B cell (primary cell): ENCODE measurements around the gene LPCAT1. TPM values are rescaled to one million over a fixed set of nuclear protein-coding genes. Genes with fewer than 3 reads are reported as not detected.

Experiments
- ATAC-seq: fragments of 200-7000 bp; cut with Tn5 transposase; one replicate; pipeline ENCODE4 v1.10.0; 2021; ENCODE audit warnings: low read depth, mild to moderate bottlenecking, moderate number of reproducible peaks, moderate library complexity
- CTCF ChIA-PET: fragments of 350-600 bp; sonication (Branson Sonifier 250); formaldehyde crosslinking; loops from one replicate; lab custom pipeline; 2021; ENCODE audit warnings: antibody characterized with exemption, inconsistent platforms; lab: Charles Lee
- POLR2A ChIA-PET: fragments of 350-600 bp; sonication (Branson Sonifier 250); formaldehyde crosslinking; loops from one replicate; lab custom pipeline; 2021; ENCODE audit warnings: antibody characterized with exemption; lab: Charles Lee
- DNase-seq: peaks from one replicate; pipeline ENCODE4 v3.0.0; 2013
- H2AFZ ChIP-seq: 2 replicates; pipeline ENCODE4 v1.6.1; 2012; ENCODE audit warnings: mild to moderate bottlenecking, low read depth, low read length; ENCODE audit not compliant: insufficient read depth, poor library complexity, severe bottlenecking
- H3K27ac ChIP-seq, 2 donors: 1 replicate in 1 of 2; 2 replicates in 1 of 2; pipeline ENCODE4 v1.5.1; 2012 to 2013; ENCODE audit warnings: low read length in 2 of 2, mild to moderate bottlenecking in 2 of 2, moderate library complexity in 1 of 2
- H3K27me3 ChIP-seq, 4 experiments: fragments of 200-600 bp in 1 of 4; sonication (generic) in 1 of 4; replicated peaks in 1 of 4; 1 replicate in 2 of 4; 2 replicates in 2 of 4; pipeline versions ENCODE4 v1.6.1 to v1.7.0; 2013 to 2016; ENCODE audit warnings: low read length in 3 of 4, mild to moderate bottlenecking in 2 of 4, mixed read lengths in 1 of 4, moderate library complexity in 1 of 4; ENCODE audit not compliant: insufficient read depth in 4 of 4, control insufficient read depth in 3 of 4; ENCODE audit errors: control extremely low read depth in 1 of 4
- H3K36me3 ChIP-seq, 2 experiments: replicated peaks in 1 of 2; 1 replicate in 1 of 2; 2 replicates in 1 of 2; pipeline versions ENCODE4 v1.6.1 to v1.7.1; 2013; ENCODE audit warnings: low read length in 1 of 2; ENCODE audit not compliant: insufficient read depth in 2 of 2, control insufficient read depth in 1 of 2; ENCODE audit errors: control extremely low read depth in 1 of 2, extremely low read depth in 1 of 2
- H3K4me1 ChIP-seq, 2 donors: fragments of 200-600 bp in 1 of 2; sonication (generic) in 1 of 2; 1 replicate in 1 of 2; 2 replicates in 1 of 2; pipeline versions ENCODE4 v1.5.1 to v1.6.1; 2013 to 2017; ENCODE audit warnings: low read length in 2 of 2; ENCODE audit not compliant: control insufficient read depth in 2 of 2, insufficient read depth in 2 of 2
- H3K4me2 ChIP-seq: replicated peaks from 2 replicates; pipeline ENCODE3; 2012; ENCODE audit warnings: mild to moderate bottlenecking, low read depth, low read length; ENCODE audit not compliant: poor library complexity, severe bottlenecking
- H3K4me3 ChIP-seq, 5 experiments: fragments of 200-600 bp in 1 of 5; sonication (generic) in 1 of 5; 1 replicate in 3 of 5; 2 replicates in 2 of 5; pipeline versions ENCODE4 v1.5.1 to v1.7.0; 2011 to 2016; ENCODE audit warnings: low read length in 4 of 5, mild to moderate bottlenecking in 4 of 5, low read depth in 2 of 5, control low read depth in 1 of 5, moderate library complexity in 1 of 5; ENCODE audit not compliant: insufficient read depth in 1 of 5; ENCODE audit errors: control extremely low read depth in 1 of 5, extremely low read depth in 1 of 5
- H3K79me2 ChIP-seq: fragments of 200-600 bp; sonication (generic); one replicate; pipeline ENCODE4 v1.6.0; 2016; ENCODE audit warnings: low read length; ENCODE audit not compliant: control insufficient read depth, insufficient read depth
- H3K9ac ChIP-seq: fragments of 200-600 bp; sonication (generic); 2 replicates; pipeline ENCODE4 v1.6.1; 2017; ENCODE audit warnings: mild to moderate bottlenecking, low read length, moderate library complexity
- H3K9me3 ChIP-seq, 3 donors: one replicate each; pipeline versions ENCODE4 v1.6.1 to v1.7.1; 2013; ENCODE audit warnings: low read length in 2 of 3; ENCODE audit not compliant: control insufficient read depth in 2 of 3, insufficient read depth in 1 of 3; ENCODE audit errors: control extremely low read depth in 1 of 3
- H4K20me1 ChIP-seq: 2 replicates; pipeline ENCODE4 v1.6.0; 2012; ENCODE audit warnings: mild to moderate bottlenecking, low read length; ENCODE audit not compliant: insufficient read depth, control insufficient read depth, poor library complexity, severe bottlenecking
- H3K27ac Mint-ChIP-seq: one replicate; pipeline ENCODE4 v1.8.0; 2021; ENCODE audit warnings: mixed read lengths
- H3K27me3 Mint-ChIP-seq: one replicate; pipeline ENCODE4 v1.8.0; 2021; ENCODE audit warnings: mixed read lengths
- H3K4me1 Mint-ChIP-seq: one replicate; pipeline ENCODE4 v1.8.0; 2021; ENCODE audit warnings: mixed read lengths
- H3K4me3 Mint-ChIP-seq: one replicate; pipeline ENCODE4 v1.8.0; 2021; ENCODE audit warnings: mixed read lengths
- H3K9me3 Mint-ChIP-seq: one replicate; pipeline ENCODE4 v1.8.0; 2022; ENCODE audit warnings: mixed read lengths; ENCODE audit not compliant: insufficient read depth
- CTCF ChIP-seq: fragments of 200-600 bp; IDR thresholded peaks from one replicate; pipeline ENCODE4 v1.8.0; 2022; ENCODE audit warnings: antibody characterized with exemption, mild to moderate bottlenecking
- EZH2 ChIP-seq: IDR thresholded peaks from 2 replicates; pipeline ENCODE4 v1.6.1; 2012; ENCODE audit warnings: borderline replicate concordance, low read depth, mild to moderate bottlenecking, moderate library complexity, low read length; ENCODE audit not compliant: insufficient read depth, poor library complexity, severe bottlenecking
- WGBS: methylation state at CpG from one replicate; pipeline ENCODE4 v1.1.5; 2013; ENCODE audit warnings: missing lambda C conversion rate; ENCODE audit not compliant: insufficient coverage; 5-methylcytosine and 5-hydroxymethylcytosine counted together
- intact Hi-C: fragments of 100-400 bp; cut with micrococcal nuclease; formaldehyde crosslinking; loops from one replicate; pipeline ENCODE4 v1.10.0; 2022
- polyA plus RNA-seq: library from polyadenylated mRNA; depleted of rRNA; stranded (reverse); fragments of >200 nt; gene quantifications from 2 replicates; pipeline ENCODE4 v1.2.3, GENCODE V29; 2012
- total RNA-seq, 2 donors: library from RNA; stranded (reverse); fragments of 120-200 nt in 1 of 2; gene quantifications; 1 replicate in 1 of 2; 2 replicates in 1 of 2; pipeline versions ENCODE4 v1.2.3 to v1.2.4, GENCODE V29; 2013 to 2022

Gene LPCAT1
- total and polyA plus RNA-seq, 2 donors (not counting 1 experiment from before 2014, with no cell fraction given) = 94.8 to 159 TPM

DNA sequence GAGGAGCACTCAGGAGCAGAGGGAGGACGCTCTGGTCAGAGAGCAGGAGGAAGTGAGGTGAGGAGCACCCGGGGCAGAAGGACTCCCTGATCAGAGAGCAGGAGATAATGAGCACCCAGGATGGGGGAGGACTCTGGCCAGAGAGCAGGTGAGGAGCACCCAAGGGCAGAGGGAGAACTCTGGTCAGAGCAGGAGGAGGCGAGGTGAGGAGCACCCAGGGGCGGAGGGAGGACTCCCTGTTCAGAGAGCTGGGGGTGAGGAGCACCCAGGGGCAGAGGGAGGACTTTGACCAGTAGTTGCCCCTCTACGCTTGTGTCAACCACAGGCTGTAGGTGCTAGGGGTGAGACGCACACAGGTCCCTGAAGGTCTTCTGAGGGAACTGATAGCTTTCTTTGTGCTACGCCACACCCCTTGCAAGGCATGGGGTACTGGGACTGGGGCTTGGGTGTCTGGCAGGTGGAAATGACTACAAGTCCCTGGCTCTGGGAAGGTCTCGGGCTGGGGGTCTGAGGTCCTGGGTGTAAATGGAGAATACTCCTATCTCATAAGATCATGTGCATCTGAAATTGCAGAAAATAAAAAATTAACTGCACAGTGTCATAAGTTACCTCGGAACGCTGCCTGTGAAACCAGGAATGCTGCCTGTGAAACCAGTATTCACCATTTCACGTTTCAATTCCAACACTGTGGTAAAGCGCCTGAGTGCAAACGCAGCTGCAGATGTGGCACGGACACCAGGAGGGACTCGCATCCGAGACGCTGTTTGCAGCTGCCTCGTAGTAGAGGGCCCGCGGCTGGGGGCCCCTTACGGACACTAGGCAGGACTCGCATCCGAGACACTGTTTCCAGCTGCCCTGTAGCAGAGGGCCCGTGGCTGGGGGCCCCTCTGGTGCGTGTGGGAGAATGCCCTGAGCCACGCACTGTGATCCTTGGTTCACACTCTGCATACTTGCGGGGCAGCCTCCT is 51.5 kb downstream of the LPCAT1 start:
- ATAC-seq (no peak), DNase-seq (no peak)
- H3K4me1 ChIP-seq = peaks cover 0 to 2% of the 10 kb centered on the region in 2 donors
- H3K79me2 ChIP-seq = peaks cover 22% of the 10 kb centered on the region
- intact Hi-C loops = no loop called here
- H3K4me3 Mint-ChIP-seq = no peak overlapping the region
- no peak overlapping the region for H3K27ac Mint-ChIP-seq
- no peaks in the 10 kb centered on the region for H3K27me3 ChIP-seq
- no peaks in the 10 kb centered on the region for H3K4me1 Mint-ChIP-seq
- peaks cover 35% of the 10 kb centered on the region for H4K20me1 ChIP-seq
- no peak overlapping the region for H2AFZ ChIP-seq
- no peak for TF ChIP-seq EZH2
- H3K9me3 ChIP-seq = no peaks in the 10 kb centered on the region
- CTCF ChIA-PET = interaction anchor here (1.0 kb wide), 1 partner anchor 9 kb away, joined by 3 read pairs; no protein-coding TSS in a partner anchor
- H3K27me3 Mint-ChIP-seq = no peaks in the 10 kb centered on the region
- peaks cover 2 to 77% of the 10 kb centered on the region in 2 experiments for H3K36me3 ChIP-seq
- H3K4me2 ChIP-seq = no peak overlapping the region
- POLR2A ChIA-PET = no interaction called here
- no peak overlapping the region for H3K9ac ChIP-seq
- no peak overlapping the region for H3K4me3 ChIP-seq
- no peaks in the 10 kb centered on the region for H3K9me3 Mint-ChIP-seq
- H3K27ac ChIP-seq = no peak overlapping the region
- WGBS = 98% methylated on average over 26 of the region's 27 CpGs

DNA sequence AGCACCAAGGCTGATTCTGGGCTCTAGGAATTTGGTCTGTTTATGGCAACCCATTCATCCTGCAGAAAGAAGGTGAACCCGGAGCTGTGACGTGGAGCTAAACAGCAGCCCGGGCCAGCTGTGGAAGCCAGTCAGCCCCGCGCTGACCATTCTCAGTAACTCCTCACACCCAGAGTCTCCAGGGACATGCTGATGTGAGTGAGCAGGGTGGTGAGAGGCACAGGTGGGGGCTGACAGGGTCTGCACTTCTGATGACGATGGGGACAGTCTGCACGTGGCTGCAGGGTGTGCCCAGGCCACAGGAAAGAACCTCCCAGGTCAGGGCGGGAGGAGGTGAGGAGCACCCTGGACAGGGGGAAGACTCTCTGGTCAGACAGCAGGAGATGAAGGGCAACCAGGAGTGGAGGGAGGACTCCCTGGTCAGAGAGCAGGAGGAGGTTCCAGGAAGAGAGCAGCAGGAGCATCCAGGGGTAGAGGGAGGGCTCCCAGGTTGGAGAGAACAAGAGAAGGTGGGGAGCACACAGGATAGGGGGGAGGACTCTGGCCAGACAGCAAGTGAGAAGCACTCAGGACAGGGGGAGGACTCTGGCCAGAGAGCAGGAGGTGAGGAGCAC is 52.4 kb downstream of the LPCAT1 start:
- Mint-ChIP-seq H3K27ac (no peak overlapping the region), H3K9me3 (no peaks in the 10 kb centered on the region), H3K4me3 (no peak overlapping the region), H3K4me1 (no peaks in the 10 kb centered on the region), H3K27me3 (no peaks in the 10 kb centered on the region)
- Histone ChIP-seq H3K27me3 (no peaks in the 10 kb centered on the region), H3K4me2 (no peak overlapping the region), H3K4me3 (no peak overlapping the region), H3K27ac (no peak overlapping the region), H3K4me1 (peaks cover 0 to 2% of the 10 kb centered on the region in 2 donors), H3K79me2 (peaks cover 18% of the 10 kb centered on the region), H4K20me1 (peaks cover 41% of the 10 kb centered on the region), H3K36me3 (peaks cover 0 to 76% of the 10 kb centered on the region in 2 experiments), H3K9ac (no peak overlapping the region), H3K9me3 (peaks cover 0 to under 1% (median 0%) of the 10 kb centered on the region in 3 donors), H2AFZ (no peak overlapping the region)
- no peak for TF ChIP-seq EZH2
- TF ChIP-seq CTCF = no peak
- ChIA-PET POLR2A (no interaction called here), CTCF (interaction anchor here (1.0 kb wide), 1 partner anchor 10 kb away, joined by 3 read pairs; no protein-coding TSS in a partner anchor)
- WGBS = 81% methylated on average over 3 of the region's 8 CpGs
- DNase-seq (no peak), ATAC-seq (no peak)
- intact Hi-C loops = no loop called here
